HepG2 (cell line): ENCODE data around the gene TNFRSF18. TPM values are rescaled to one million over a fixed set of nuclear protein-coding genes. Genes with fewer than 3 reads are reported as not detected.

ENCODE experiments used
- ATAC-seq: fragments of 200-7000 bp; cut with Tn5 transposase; 3 replicates; pipeline ENCODE4 v1.9.1; 2020; ENCODE audit warnings: mild to moderate bottlenecking, moderate library complexity
- BruUV-seq: library from RNA; stranded (reverse); fragments of 400-500 nt; replicated peaks from 2 replicates; lab custom pipeline; 2021; lab: Mats Ljungman, UMichigan
- CTCF ChIA-PET: fragments of 300-600 bp; formaldehyde crosslinking; extraction: SDS; loops from one replicate; lab custom pipeline; 2021; ENCODE audit warnings: low total read pairs, inconsistent platforms, low intra/inter-chr PET ratio; lab: Yijun Ruan, JAX
- POLR2A ChIA-PET: fragments of 350-600 bp; sonication (Branson Sonifier 250); formaldehyde crosslinking; loops from one replicate; lab custom pipeline; 2020; ENCODE audit warnings: antibody characterized with exemption, inconsistent platforms; lab: Yijun Ruan, JAX
- DNase-seq: peaks from one replicate; pipeline ENCODE4 v3.0.0-alpha.2; 2015; ENCODE audit warnings: low spot score
- FAIRE-seq: peaks from 3 replicates; lab custom pipeline; 2011; peaks lifted over from hg19 to GRCh38; lab: Jason Lieb, UNC
- H2AFZ ChIP-seq: one replicate; pipeline ENCODE4 v1.6.1; 2011; ENCODE audit warnings: low read length, inconsistent platforms
- H3K27ac ChIP-seq: fragments of 300-600 bp; 3 replicates; pipeline ENCODE4 v1.8.0; 2011; ENCODE audit warnings: mixed run types, mild to moderate bottlenecking, mixed read lengths, low read length, inconsistent platforms; ENCODE audit not compliant: insufficient read depth; ENCODE audit errors: extremely low read length
- H3K27me3 ChIP-seq, 2 experiments: fragments of 200-600 bp in 1 of 2; 2 replicates in 1 of 2; 3 replicates in 1 of 2; pipeline versions ENCODE4 v1.6.0 to v1.8.0; 2011; ENCODE audit warnings: low read length in 2 of 2, mild to moderate bottlenecking in 2 of 2, moderate library complexity in 2 of 2, inconsistent platforms in 1 of 2; ENCODE audit not compliant: insufficient read depth in 2 of 2, control insufficient read depth in 1 of 2
- H3K36me3 ChIP-seq, 2 experiments: fragments of 200-600 bp in 1 of 2; replicated peaks in 1 of 2; 2 replicates in 1 of 2; 3 replicates in 1 of 2; pipeline versions ENCODE4 v1.5.1 to v1.8.0; 2011; ENCODE audit warnings: low read length in 2 of 2, inconsistent platforms in 1 of 2; ENCODE audit not compliant: insufficient read depth in 2 of 2, control insufficient read depth in 1 of 2
- H3K4me1 ChIP-seq: 2 replicates; pipeline ENCODE4 v1.5.1; 2012; ENCODE audit warnings: low read length, inconsistent platforms; ENCODE audit not compliant: insufficient read depth
- H3K4me2 ChIP-seq: 2 replicates; pipeline ENCODE4 v1.6.0; 2011; ENCODE audit warnings: low read depth, low read length, inconsistent platforms
- H3K4me3 ChIP-seq, 3 experiments: fragments of 200-600 bp in 1 of 3; sonication (generic), shearing (Covaris generic) in 1 of 3; replicated peaks in 1 of 3; 2 replicates each; pipeline ENCODE4 v1.5.1; 2011 to 2016; ENCODE audit warnings: low read length in 3 of 3, inconsistent platforms in 2 of 3, low read depth in 2 of 3, mild to moderate bottlenecking in 2 of 3, control low read depth in 1 of 3, mixed read lengths in 1 of 3; ENCODE audit not compliant: insufficient read depth in 1 of 3
- H3K79me2 ChIP-seq: one replicate; pipeline ENCODE4 v1.6.1; 2011; ENCODE audit warnings: low read length, inconsistent platforms; ENCODE audit not compliant: insufficient read depth
- H3K9ac ChIP-seq: 2 replicates; pipeline ENCODE4 v1.6.0; 2011; ENCODE audit warnings: mild to moderate bottlenecking, low read depth, low read length, inconsistent platforms; ENCODE audit not compliant: insufficient read depth
- H3K9me3 ChIP-seq: 2 replicates; pipeline ENCODE4 v1.5.1; 2012; ENCODE audit warnings: mild to moderate bottlenecking, low read length
- H4K20me1 ChIP-seq: 2 replicates; pipeline ENCODE4 v1.6.0; 2011; ENCODE audit warnings: inconsistent platforms, mild to moderate bottlenecking, low read length, moderate library complexity; ENCODE audit not compliant: insufficient read depth
- AGO1 ChIP-seq: fragments of 200-400 bp; formaldehyde crosslinking; IDR thresholded peaks from 2 replicates; pipeline ENCODE4 v1.6.1; 2017; ENCODE audit warnings: mild to moderate bottlenecking, low read depth, low read length, moderate library complexity; ENCODE audit not compliant: poor library complexity, severe bottlenecking
- AGO2 ChIP-seq: fragments of 200-400 bp; formaldehyde crosslinking; optimal IDR thresholded peaks from 2 replicates; pipeline ENCODE3; 2017; ENCODE audit warnings: mild to moderate bottlenecking, low read depth, low read length, moderate library complexity
- AKAP8 ChIP-seq: sonication (generic); formaldehyde crosslinking; IDR thresholded peaks from 2 replicates; pipeline ENCODE4 v1.5.1; 2020; ENCODE audit warnings: mild to moderate bottlenecking, missing genetic modification reagents
- CBFB ChIP-seq: sonication (generic); formaldehyde crosslinking; IDR thresholded peaks from 2 replicates; pipeline ENCODE4 v1.4.0; 2020; ENCODE audit warnings: missing genetic modification reagents
- CCDC6 ChIP-seq: sonication (generic); formaldehyde crosslinking; IDR thresholded peaks from 2 replicates; pipeline ENCODE4 v1.8.1; 2022; ENCODE audit warnings: mild to moderate bottlenecking, missing genetic modification reagents, moderate library complexity
- HOXA9 ChIP-seq: sonication (generic); formaldehyde crosslinking; IDR thresholded peaks from 2 replicates; pipeline ENCODE4 v1.8.1; 2022; ENCODE audit warnings: missing genetic modification reagents, mild to moderate bottlenecking, moderate library complexity, borderline replicate concordance
- RBFOX2 ChIP-seq: fragments of 200-400 bp; formaldehyde crosslinking; IDR thresholded peaks from 2 replicates; pipeline ENCODE4 v1.6.1; 2017; ENCODE audit warnings: low read depth, mild to moderate bottlenecking, low read length
- THYN1 ChIP-seq: sonication (generic); formaldehyde crosslinking; IDR thresholded peaks from 2 replicates; pipeline ENCODE4 v1.8.1; 2023; ENCODE audit warnings: low read depth, mild to moderate bottlenecking, moderate library complexity, missing genetic modification reagents, borderline replicate concordance
- ZNF367 ChIP-seq: sonication (generic); formaldehyde crosslinking; IDR thresholded peaks from 2 replicates; pipeline ENCODE4 v1.4.0; 2020; ENCODE audit warnings: missing genetic modification reagents, borderline replicate concordance
- WGBS: methylation state at CpG from one replicate; pipeline ENCODE4 v1.1.6; 2017; ENCODE audit warnings: low lambda C conversion rate; 5-methylcytosine and 5-hydroxymethylcytosine counted together
- in situ Hi-C: cut with HindIII; loops from 2 replicates; pipeline ENCODE4 v1.10.0; 2017; ENCODE audit warnings: low pct_unique_long_range_greater_than_20kb; ENCODE audit not compliant: extremely low pct_ligation_motif_present
- intact Hi-C: fragments of 100-400 bp; cut with micrococcal nuclease; formaldehyde crosslinking; loops from one replicate; pipeline ENCODE4 v1.10.0; 2022; ENCODE audit not compliant: unreplicated experiment
- polyA plus RNA-seq, 8 experiments: library from polyadenylated mRNA; depleted of rRNA in 3 of 8; stranded (reverse) in 7 of 8; unstranded in 1 of 8; fragments of >200 nt; fragmentation: Illumina TruSeq in 4 of 8; extraction: Trizol in 4 of 8; gene quantifications; 2 replicates each; pipeline versions ENCODE4 v1.2.1 to v1.2.3, GENCODE V29; 2011 to 2016; ENCODE audit warnings: low read depth in 4 of 8, missing spikeins in 1 of 8, mixed read lengths in 1 of 8; ENCODE audit not compliant: insufficient read depth in 1 of 8
- total RNA-seq, 5 experiments: library from RNA; depleted of rRNA; stranded (reverse); fragments of >200 nt; fragmentation: Illumina TruSeq; extraction: Trizol; gene quantifications; 2 replicates each; pipeline ENCODE4 v1.2.3, GENCODE V29; 2016; ENCODE audit warnings: low read depth in 1 of 5
- TF ChIP-seq, protein P1 (sequence below): sonication (generic); formaldehyde crosslinking; IDR thresholded peaks from 2 replicates; pipeline ENCODE4 v1.5.1; 2020; ENCODE audit warnings: missing genetic modification reagents, mild to moderate bottlenecking, borderline replicate concordance

TNFRSF18 gene
- total and polyA plus RNA-seq, 2 of the 13 experiments (the other 11 are each of a cell fraction or from before 2014, with no cell fraction given): not detected

GRCh38 chr1:1169429-1170214, 36.8 kb downstream of the TNFRSF18 start:
- intact Hi-C loops: loop anchor here (1.0 to 10.0 kb wide), 2 partner anchors 45 to 65 kb away; partner anchors contain the start of genes B3GALT6 and SDF4
- no peak for FAIRE-seq

More at GRCh38 chr1:1169429-1170214, 36.8 kb downstream of the TNFRSF18 start:
- DNase-seq (no peak), ATAC-seq (no peak)
- Histone ChIP-seq H3K9me3 (no peaks in the 10 kb centered on the region), H3K4me3 (no peak overlapping the region), H2AFZ (no peak overlapping the region), H4K20me1 (no peaks in the 10 kb centered on the region), H3K4me1 (peaks cover 62% of the 10 kb centered on the region), H3K9ac (no peak overlapping the region), H3K79me2 (no peaks in the 10 kb centered on the region), H3K27me3 (peaks cover 16 to 33% of the 10 kb centered on the region in 2 experiments), H3K36me3 (no peaks in the 10 kb centered on the region), H3K27ac (no peak overlapping the region), H3K4me2 (no peak overlapping the region)
- 86% methylated on average over 8 of the region's 32 CpGs for WGBS
- in situ Hi-C loops: no loop called here
- BruUV-seq: no TSS peak
- peak; percentile 58 for TF ChIP-seq AGO1
- TF ChIP-seq ZNF367 (CRISPR knock-in tag): no peak
- no peak for TF ChIP-seq THYN1 (CRISPR knock-in tag)
- TF ChIP-seq, protein P1, sequence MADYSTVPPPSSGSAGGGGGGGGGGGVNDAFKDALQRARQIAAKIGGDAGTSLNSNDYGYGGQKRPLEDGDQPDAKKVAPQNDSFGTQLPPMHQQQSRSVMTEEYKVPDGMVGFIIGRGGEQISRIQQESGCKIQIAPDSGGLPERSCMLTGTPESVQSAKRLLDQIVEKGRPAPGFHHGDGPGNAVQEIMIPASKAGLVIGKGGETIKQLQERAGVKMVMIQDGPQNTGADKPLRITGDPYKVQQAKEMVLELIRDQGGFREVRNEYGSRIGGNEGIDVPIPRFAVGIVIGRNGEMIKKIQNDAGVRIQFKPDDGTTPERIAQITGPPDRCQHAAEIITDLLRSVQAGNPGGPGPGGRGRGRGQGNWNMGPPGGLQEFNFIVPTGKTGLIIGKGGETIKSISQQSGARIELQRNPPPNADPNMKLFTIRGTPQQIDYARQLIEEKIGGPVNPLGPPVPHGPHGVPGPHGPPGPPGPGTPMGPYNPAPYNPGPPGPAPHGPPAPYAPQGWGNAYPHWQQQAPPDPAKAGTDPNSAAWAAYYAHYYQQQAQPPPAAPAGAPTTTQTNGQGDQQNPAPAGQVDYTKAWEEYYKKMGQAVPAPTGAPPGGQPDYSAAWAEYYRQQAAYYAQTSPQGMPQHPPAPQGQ: no peak
- TF ChIP-seq AGO2: peak; percentile 82
- TF ChIP-seq CBFB (CRISPR knock-in tag): no peak
- TF ChIP-seq CCDC6 (CRISPR knock-in tag): no peak
- peak; percentile 39; the same call in 1 of the 2 replicates for TF ChIP-seq RBFOX2
- peak; percentile 84; the same call in 1 of the 2 replicates for TF ChIP-seq AKAP8 (CRISPR knock-in tag)
- TF ChIP-seq HOXA9: no peak
- CTCF ChIA-PET: no interaction called here
- POLR2A ChIA-PET: interaction anchor here (1.0 to 7.4 kb wide), 4 partner anchors 16 to 62 kb away, joined by 3 to 93 read pairs (median 4); partner anchors contain the start of genes B3GALT6 and SDF4
